K562 (cell line): ENCODE data around the gene OSBP2. TPM values are rescaled to one million over a fixed set of nuclear protein-coding genes. Genes with fewer than 3 reads are reported as not detected.

Source experiments
- ATAC-seq: fragments of 200-7000 bp; cut with Tn5 transposase; 3 replicates; pipeline ENCODE4 v1.9.1; 2020; ENCODE audit warnings: moderate library complexity
- BruUV-seq: library from RNA; stranded (reverse); fragments of 400-500 nt; replicated peaks from 2 replicates; lab custom pipeline; 2021; lab: Mats Ljungman, UMichigan
- CTCF ChIA-PET: fragments of 300-600 bp; formaldehyde crosslinking; extraction: SDS; loops from one replicate; lab custom pipeline; 2021; ENCODE audit warnings: low intra/inter-chr PET ratio; lab: Yijun Ruan, JAX
- POLR2A ChIA-PET: fragments of 300-600, 350-650 bp; sonication (Branson Sonifier 250); formaldehyde crosslinking; extraction: SDS; loops from one replicate; lab custom pipeline; 2021; ENCODE audit warnings: antibody characterized with exemption, inconsistent platforms; lab: Yijun Ruan, JAX
- DNase-seq, 4 experiments: peaks; one replicate each; pipeline versions ENCODE4 v3.0.0 to v3.0.0-alpha.2; 2011 to 2018; ENCODE audit warnings: low spot score in 3 of 4, mixed read lengths in 3 of 4; ENCODE audit errors: extremely low read depth in 1 of 4
- FAIRE-seq: peaks from 2 replicates; lab custom pipeline; 2011; peaks lifted over from hg19 to GRCh38; lab: Jason Lieb, UNC
- H2AFZ ChIP-seq: 2 replicates; pipeline ENCODE4 v1.6.0; 2011; ENCODE audit warnings: low read depth, low read length, control low read depth, inconsistent platforms
- H3K27ac ChIP-seq: fragments of 200-600 bp; 3 replicates; pipeline ENCODE4 v1.8.0; 2011; ENCODE audit warnings: low read depth, mild to moderate bottlenecking, control low read depth, inconsistent platforms, low read length, moderate library complexity, mixed read lengths; ENCODE audit errors: extremely low read depth
- H3K27me3 ChIP-seq, 2 experiments: fragments of 300-600 bp in 1 of 2; 2 replicates in 1 of 2; 3 replicates in 1 of 2; pipeline versions ENCODE4 v1.6.0 to v1.8.0; 2011; ENCODE audit warnings: inconsistent platforms in 2 of 2, low read length in 2 of 2, mild to moderate bottlenecking in 1 of 2, mixed read lengths in 1 of 2, moderate library complexity in 1 of 2; ENCODE audit not compliant: control insufficient read depth in 2 of 2, insufficient read depth in 2 of 2
- H3K36me3 ChIP-seq: fragments of 300-600 bp; 3 replicates; pipeline ENCODE4 v1.8.0; 2011; ENCODE audit warnings: mild to moderate bottlenecking, low read length, inconsistent platforms; ENCODE audit not compliant: control insufficient read depth, insufficient read depth
- H3K4me1 ChIP-seq, 2 experiments: fragments of 200-600 bp in 1 of 2; replicated peaks in 1 of 2; 2 replicates in 1 of 2; 3 replicates in 1 of 2; pipeline versions ENCODE4 v1.5.1 to v1.8.0; 2011; ENCODE audit warnings: inconsistent platforms in 2 of 2, low read length in 2 of 2, mild to moderate bottlenecking in 1 of 2, mixed read lengths in 1 of 2, moderate library complexity in 1 of 2; ENCODE audit not compliant: control insufficient read depth in 2 of 2, insufficient read depth in 2 of 2
- H3K4me2 ChIP-seq: 2 replicates; pipeline ENCODE4 v1.6.1; 2011; ENCODE audit warnings: low read length, control low read depth, inconsistent platforms, mixed read lengths; ENCODE audit not compliant: insufficient read depth
- H3K4me3 ChIP-seq: fragments of 200-600 bp; sonication (generic), shearing (Covaris generic); 2 replicates; pipeline ENCODE4 v1.5.1; 2016; ENCODE audit warnings: control low read depth, inconsistent platforms
- H3K79me2 ChIP-seq: fragments of 200-600 bp; 3 replicates; pipeline ENCODE4 v1.8.0; 2011; ENCODE audit warnings: low read length, inconsistent platforms; ENCODE audit not compliant: control insufficient read depth, insufficient read depth
- H3K9ac ChIP-seq, 2 experiments: 2 replicates each; pipeline versions ENCODE4 v1.6.0 to v1.6.1; 2011; ENCODE audit warnings: low read depth in 2 of 2, low read length in 2 of 2, control low read depth in 1 of 2, inconsistent platforms in 1 of 2, mild to moderate bottlenecking in 1 of 2, mixed read lengths in 1 of 2; ENCODE audit not compliant: insufficient read depth in 1 of 2
- H3K9me1 ChIP-seq: one replicate; pipeline ENCODE4 v1.6.0; 2011; ENCODE audit warnings: inconsistent platforms, mild to moderate bottlenecking, low read length, moderate library complexity; ENCODE audit not compliant: control insufficient read depth, insufficient read depth
- H3K9me3 ChIP-seq: replicated peaks from 2 replicates; pipeline ENCODE4 v1.5.1; 2011; ENCODE audit warnings: low read depth, low read length, inconsistent platforms; ENCODE audit not compliant: control insufficient read depth, insufficient read depth
- H4K20me1 ChIP-seq: replicated peaks from 2 replicates; pipeline ENCODE4 v1.6.1; 2011; ENCODE audit warnings: low read length, inconsistent platforms, mixed read lengths; ENCODE audit not compliant: control insufficient read depth, insufficient read depth
- BCL6 ChIP-seq: fragments of 250-450 bp; sonication (Bioruptor Pico); IDR thresholded peaks from 2 replicates; pipeline ENCODE4 v1.4.0; 2020
- BDP1 ChIP-seq: IDR thresholded peaks from 3 replicates; pipeline ENCODE4 v1.6.1; 2011; ENCODE audit not compliant: insufficient read length, insufficient read depth
- CREB3L1 ChIP-seq: fragments of 450-650 bp; IDR thresholded peaks from 2 replicates; pipeline ENCODE4 v1.6.1; 2014; ENCODE audit warnings: low read depth, mild to moderate bottlenecking, moderate library complexity, borderline replicate concordance
- CREM ChIP-seq: IDR thresholded peaks from 2 replicates; pipeline ENCODE4 v1.6.1; 2014; ENCODE audit warnings: antibody characterized with exemption, low read depth
- ELK3 ChIP-seq: fragments of 450-650 bp; formaldehyde crosslinking; IDR thresholded peaks from 2 replicates; pipeline ENCODE4 v1.4.0; 2020; ENCODE audit warnings: mild to moderate bottlenecking
- ERF ChIP-seq: fragments of 450-650 bp; formaldehyde crosslinking; IDR thresholded peaks from 2 replicates; pipeline ENCODE4 v1.4.0; 2020; ENCODE audit warnings: mild to moderate bottlenecking, mixed read lengths
- JUNB ChIP-seq: fragments of 450-650 bp; formaldehyde crosslinking; conservative IDR thresholded peaks from 2 replicates; pipeline ENCODE4 v1.4.0; 2020; ENCODE audit warnings: mild to moderate bottlenecking
- MEF2A ChIP-seq: IDR thresholded peaks from 2 replicates; pipeline ENCODE4 v1.6.1; 2011; ENCODE audit warnings: low read depth, mild to moderate bottlenecking, low read length, moderate library complexity; ENCODE audit not compliant: control insufficient read depth
- NR3C1 ChIP-seq: sonication (generic); formaldehyde crosslinking; IDR thresholded peaks from 2 replicates; pipeline ENCODE4 v1.8.1; 2022; ENCODE audit warnings: missing genetic modification reagents
- PHTF2 ChIP-seq: fragments of 250-450 bp; sonication (Bioruptor Pico); IDR thresholded peaks from 2 replicates; pipeline ENCODE4 v1.5.0; 2021; ENCODE audit warnings: mild to moderate bottlenecking
- POLR3G ChIP-seq: IDR thresholded peaks from 2 replicates; pipeline ENCODE4 v1.6.1; 2011; ENCODE audit not compliant: insufficient read length, insufficient replicate concordance; ENCODE audit errors: extremely low read depth
- SNAPC5 ChIP-seq: fragments of 250-450 bp; sonication (Bioruptor Pico); IDR thresholded peaks from 2 replicates; pipeline ENCODE4 v1.8.0; 2021; ENCODE audit warnings: moderate library complexity, mild to moderate bottlenecking, inconsistent platforms
- TFE3 ChIP-seq: fragments of 450-650 bp; formaldehyde crosslinking; IDR thresholded peaks from 2 replicates; pipeline ENCODE4 v1.4.0; 2020; ENCODE audit warnings: mild to moderate bottlenecking, mixed read lengths
- THRAP3 ChIP-seq: fragments of 450-650 bp; IDR thresholded peaks from 2 replicates; pipeline ENCODE4 v1.6.1; 2016; ENCODE audit warnings: mild to moderate bottlenecking, inconsistent platforms, borderline replicate concordance
- XRCC3 ChIP-seq: fragments of 450-650 bp; IDR thresholded peaks from 2 replicates; pipeline ENCODE4 v1.6.1; 2017; ENCODE audit warnings: mild to moderate bottlenecking, moderate library complexity
- ZNF354B ChIP-seq: fragments of 250-450 bp; sonication (Bioruptor Pico); IDR thresholded peaks from 2 replicates; pipeline ENCODE4 v1.4.0; 2020
- WGBS: fragments of 100-300 bp; shearing (Covaris generic); methylation state at CpG from one replicate; pipeline ENCODE4 v1.1.6; 2016; ENCODE audit warnings: low coverage, mixed read lengths; ENCODE audit not compliant: insufficient coverage; ENCODE audit errors: missing lambda C conversion rate; 5-methylcytosine and 5-hydroxymethylcytosine counted together
- in situ Hi-C: fragments of 300-500 bp; cut with MboI; formaldehyde crosslinking; loops from 4 replicates; pipeline ENCODE4 v1.15.0; 2018; ENCODE audit warnings: inconsistent platforms, mixed read lengths
- intact Hi-C: fragments of 100-400 bp; cut with micrococcal nuclease; formaldehyde crosslinking; loops from 2 replicates; pipeline ENCODE4 v1.14.2; 2022
- polyA plus RNA-seq, 8 experiments: library from polyadenylated mRNA; depleted of rRNA in 4 of 8; stranded (reverse) in 5 of 8; unstranded in 3 of 8; fragments of >200 nt; fragmentation: Nextera tagmentation in 2 of 8; fragmentation: Illumina TruSeq in 1 of 8; extraction: Ambion mirVana in 2 of 8; extraction: Trizol in 1 of 8; gene quantifications; 2 replicates each; pipeline versions ENCODE4 v1.2.1 to v1.2.3, GENCODE V29; 2011 to 2014; ENCODE audit warnings: inconsistent platforms in 1 of 8, missing spikeins in 1 of 8
- total RNA-seq, 7 experiments: library from RNA; depleted of rRNA in 6 of 7; stranded (reverse); fragments of >200 nt in 6 of 7; fragmentation: Illumina TruSeq in 2 of 7; extraction: Trizol in 2 of 7; gene quantifications; 2 replicates each; pipeline versions ENCODE4 v1.2.1 to v1.2.3, GENCODE V29; 2011 to 2021; ENCODE audit warnings: low replicate concordance in 1 of 7

Gene OSBP2
- total and polyA plus RNA-seq, 9 of the 15 experiments (the other 6 are each of a cell fraction or from before 2014, with no cell fraction given) = 0.52 to 29.5 (median 21.6) TPM

GRCh38 chr22:30695871-30696655 lies 1.4 kb downstream of the OSBP2 start:
- Histone ChIP-seq H2AFZ (no peak overlapping the region), H3K4me1 (peaks cover 8 to 24% of the 10 kb centered on the region in 2 experiments; a peak in 4 of 5 replicates), H3K4me2 (no peak overlapping the region), H3K9ac (no peak overlapping the region), H3K27ac (no peak overlapping the region), H3K79me2 (no peaks in the 10 kb centered on the region), H3K9me3 (no peaks in the 10 kb centered on the region), H3K4me3 (no peak overlapping the region), H4K20me1 (no peaks in the 10 kb centered on the region), H3K9me1 (no peaks in the 10 kb centered on the region), H3K36me3 (no peaks in the 10 kb centered on the region), H3K27me3 (no peaks in the 10 kb centered on the region)
- intact Hi-C loops = no loop called here
- ATAC-seq = no peak
- TF ChIP-seq ERF (CRISPR knock-in tag) (no peak), TFE3 (CRISPR knock-in tag) (no peak), ZNF354B (CRISPR knock-in tag) (no peak), SNAPC5 (no peak), CREM (no peak), JUNB (CRISPR knock-in tag) (no peak), CREB3L1 (no peak), BCL6 (CRISPR knock-in tag) (no peak), XRCC3 (no peak), NR3C1 (CRISPR knock-in tag) (no peak), PHTF2 (no peak), MEF2A (no peak), ELK3 (no peak), THRAP3 (no peak), BDP1 (no peak), POLR3G (no peak)
- WGBS = 59% methylated on average over 7 of the region's 7 CpGs
- ChIA-PET CTCF (no interaction called here), POLR2A (interaction anchor here (0.6 to 1.5 kb wide), 2 partner anchors 18 to 24 kb away, joined by 3 to 4 read pairs; no protein-coding TSS in a partner anchor)
- FAIRE-seq = no peak
- in situ Hi-C loops = no loop called here
- DNase-seq = no peak
- no TSS peak for BruUV-seq
